HG03521 (cell line): Measurements from ENCODE around the gene DNAJC4.

Experiments used
- ATAC-seq: cut with Tn5 transposase; IDR thresholded peaks from one replicate; pipeline ENCODE4 v1.9.1; 2021; ENCODE audit warnings: mild to moderate bottlenecking, moderate library complexity; ENCODE audit not compliant: unreplicated experiment

Gene DNAJC4

GRCh38 chr11:64208086-64208795, 22.1 kb upstream of the DNAJC4 start:
- ATAC-seq, result no peak

- ATAC-seq, result no peak
These were observed 21.4 kb upstream of the DNAJC4 start for GRCh38 chr11:64208796-64209562.

- ATAC-seq, result no peak
These were observed 20.8 kb upstream of the DNAJC4 start for GRCh38 chr11:64209563-64209843.

- ATAC-seq, result no peak
These were observed 19.9 kb upstream of the DNAJC4 start for GRCh38 chr11:64210301-64211020.

GRCh38 chr11:64211181-64211872, 19.0 kb upstream of the DNAJC4 start:
- ATAC-seq, result no peak

GRCh38 chr11:64216879-64217278, 13.5 kb upstream of the DNAJC4 start:
- ATAC-seq, result no peak

- ATAC-seq, result no peak
These were observed 11.6 kb upstream of the DNAJC4 start for GRCh38 chr11:64218628-64219353.

- no peak for ATAC-seq
These were observed 11.0 kb upstream of the DNAJC4 start for GRCh38 chr11:64219354-64219684.

GRCh38 chr11:64219755-64220154, 10.6 kb upstream of the DNAJC4 start:
- ATAC-seq, result no peak

GRCh38 chr11:64220271-64220670, 10.1 kb upstream of the DNAJC4 start:
- no peak for ATAC-seq

- no peak for ATAC-seq
These were observed 9.6 kb upstream of the DNAJC4 start for GRCh38 chr11:64220798-64221197.

- no peak for ATAC-seq
These were observed 7.7 kb upstream of the DNAJC4 start for GRCh38 chr11:64222651-64223000.

- no peak for ATAC-seq
These were observed 7.2 kb upstream of the DNAJC4 start for GRCh38 chr11:64223001-64223651.

- ATAC-seq, result no peak
These were observed 6.0 kb upstream of the DNAJC4 start for GRCh38 chr11:64224151-64224890.

- ATAC-seq, result no peak
These were observed 5.3 kb upstream of the DNAJC4 start for GRCh38 chr11:64224891-64225607.

GRCh38 chr11:64225608-64226506, 4.5 kb upstream of the DNAJC4 start, which contains the start of the genes NUDT22 and TRPT1:
Gene NUDT22 (plus strand): TSS chr11:64226274. CDS start chr11:64226653, 379 bp downstream.
Gene TRPT1 (minus strand): TSS chr11:64226186. CDS start chr11:64225860, 326 bp downstream.
- peak; percentile 51 for ATAC-seq

GRCh38 chr11:64226507-64227051, 3.8 kb upstream of the DNAJC4 start:
- ATAC-seq, result no peak
